ENCODE measurements around the gene NOTCH1.

Gene NOTCH1

DNA sequence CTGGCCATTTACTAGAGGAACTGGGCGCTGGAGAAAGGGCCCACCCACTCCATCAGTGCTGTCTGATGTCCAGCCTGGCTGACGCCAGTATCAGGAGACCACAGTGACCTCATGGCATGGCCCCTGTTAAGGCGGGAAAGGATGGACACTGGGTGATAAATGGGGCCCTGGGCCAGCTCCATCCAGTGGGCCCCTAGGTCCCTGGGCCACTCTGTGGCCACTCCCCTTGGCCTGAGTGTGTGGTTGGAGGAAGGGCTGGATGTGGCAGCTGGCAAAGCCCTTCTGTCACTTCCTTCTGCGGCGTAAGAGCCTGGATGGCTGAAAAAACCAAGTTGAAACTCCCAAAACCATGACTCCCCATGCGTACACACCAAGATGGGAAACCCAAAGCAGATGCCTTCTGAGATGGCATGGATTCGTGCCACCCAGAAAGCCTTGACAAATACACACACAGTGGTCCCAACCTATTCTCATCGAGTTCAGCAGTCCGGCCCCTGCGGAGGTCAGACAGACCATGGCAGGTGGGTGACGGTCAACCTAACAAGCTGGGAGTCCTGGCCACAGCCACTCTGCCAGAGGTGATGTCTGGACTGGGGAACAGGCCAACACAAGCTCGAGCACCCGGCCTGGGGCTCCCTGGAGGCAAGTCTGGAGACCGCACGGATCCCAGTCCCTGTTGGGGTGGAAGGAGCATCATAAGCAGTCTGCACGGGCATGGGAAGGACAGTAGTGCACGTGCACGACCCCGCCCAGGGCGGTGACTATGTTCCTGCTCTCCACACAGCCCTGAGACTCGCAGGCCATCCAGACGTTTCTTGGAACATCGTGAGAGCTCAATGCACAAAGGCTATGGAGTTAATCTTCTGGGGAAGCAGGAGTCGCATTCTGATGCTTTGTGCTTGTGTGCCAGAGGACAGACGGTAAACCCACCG lies 45.2 kb upstream of the NOTCH1 start:
- no peak for TF ChIP-seq ZNF565 (CRISPR knock-in tag; conservative IDR thresholded peaks at IDR 0.05; ENCODE audit: low read depth)
- TF ChIP-seq, protein P1, sequence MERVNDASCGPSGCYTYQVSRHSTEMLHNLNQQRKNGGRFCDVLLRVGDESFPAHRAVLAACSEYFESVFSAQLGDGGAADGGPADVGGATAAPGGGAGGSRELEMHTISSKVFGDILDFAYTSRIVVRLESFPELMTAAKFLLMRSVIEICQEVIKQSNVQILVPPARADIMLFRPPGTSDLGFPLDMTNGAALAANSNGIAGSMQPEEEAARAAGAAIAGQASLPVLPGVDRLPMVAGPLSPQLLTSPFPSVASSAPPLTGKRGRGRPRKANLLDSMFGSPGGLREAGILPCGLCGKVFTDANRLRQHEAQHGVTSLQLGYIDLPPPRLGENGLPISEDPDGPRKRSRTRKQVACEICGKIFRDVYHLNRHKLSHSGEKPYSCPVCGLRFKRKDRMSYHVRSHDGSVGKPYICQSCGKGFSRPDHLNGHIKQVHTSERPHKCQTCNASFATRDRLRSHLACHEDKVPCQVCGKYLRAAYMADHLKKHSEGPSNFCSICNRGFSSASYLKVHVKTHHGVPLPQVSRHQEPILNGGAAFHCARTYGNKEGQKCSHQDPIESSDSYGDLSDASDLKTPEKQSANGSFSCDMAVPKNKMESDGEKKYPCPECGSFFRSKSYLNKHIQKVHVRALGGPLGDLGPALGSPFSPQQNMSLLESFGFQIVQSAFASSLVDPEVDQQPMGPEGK (CRISPR knock-in tag; IDR thresholded peaks at IDR 0.05; ENCODE audit: borderline replicate concordance): no peak
- TF ChIP-seq CSDC2 (CRISPR knock-in tag; IDR thresholded peaks at IDR 0.05): no peak
- no peak for TF ChIP-seq SNAI2 (CRISPR knock-in tag; IDR thresholded peaks at IDR 0.05)
- TF ChIP-seq ARNTL (CRISPR knock-in tag; IDR thresholded peaks at IDR 0.05; ENCODE audit: borderline replicate concordance, low read depth): no peak
- TF ChIP-seq BACH2 (CRISPR knock-in tag; IDR thresholded peaks at IDR 0.05; ENCODE audit: borderline replicate concordance): no peak
- no peak for ATAC-seq

DNA sequence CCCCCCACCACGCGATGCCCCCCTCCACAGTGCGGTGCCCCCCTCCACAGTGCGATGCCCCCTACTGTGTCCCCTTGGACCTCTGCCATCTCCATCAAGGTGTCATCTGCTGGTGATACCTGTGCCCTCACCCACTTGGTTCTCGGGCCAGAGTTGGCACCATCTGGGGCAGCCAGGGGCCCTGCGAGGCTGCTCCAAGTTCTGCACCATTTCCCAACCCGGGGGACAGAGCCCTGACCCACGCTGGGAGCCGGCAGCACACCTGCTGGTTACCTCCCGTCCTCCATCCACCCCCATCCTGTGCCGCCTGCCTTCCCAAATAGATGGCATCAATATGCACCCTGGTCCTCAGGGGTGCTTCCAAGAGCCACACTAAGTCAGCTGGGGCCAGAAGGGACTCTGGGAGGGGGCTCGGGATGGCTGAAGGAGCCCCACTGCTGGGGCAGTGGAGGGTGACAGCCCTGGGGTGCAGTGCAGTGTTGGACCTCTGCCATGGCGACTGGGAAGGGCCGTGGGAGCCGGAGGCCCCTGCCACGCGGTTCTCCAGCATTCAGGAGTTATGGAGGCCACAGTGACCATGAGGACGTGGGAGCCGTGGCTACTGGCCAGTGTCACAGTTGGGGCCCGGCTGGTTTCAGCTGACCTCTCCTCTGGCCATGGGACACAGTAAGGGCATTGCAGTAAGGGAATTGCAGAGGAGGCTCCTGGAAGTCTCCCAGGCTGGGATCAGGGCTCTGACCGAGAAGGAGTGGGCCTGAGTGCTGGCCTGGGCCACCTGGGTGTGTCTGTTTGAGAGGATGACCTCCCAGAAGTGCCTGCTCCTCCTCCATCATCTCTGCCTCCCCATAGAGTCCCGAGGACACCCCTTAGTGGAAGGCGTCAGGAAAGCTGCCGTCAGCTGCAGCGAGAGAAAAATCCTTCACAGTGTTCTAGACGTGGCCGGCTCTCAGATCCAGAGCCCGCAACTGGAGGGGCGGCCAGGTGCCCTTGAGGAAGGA lies 44.2 kb upstream of the NOTCH1 start:
- no peak for ATAC-seq
- TF ChIP-seq ZNF565 (CRISPR knock-in tag; conservative IDR thresholded peaks at IDR 0.05; ENCODE audit: low read depth) (no peak), GLIS3 (CRISPR knock-in tag; IDR thresholded peaks at IDR 0.05) (no peak), ZNF8 (CRISPR knock-in tag; IDR thresholded peaks at IDR 0.05) (no peak), RARB (CRISPR knock-in tag; IDR thresholded peaks at IDR 0.05) (no peak)

DNA sequence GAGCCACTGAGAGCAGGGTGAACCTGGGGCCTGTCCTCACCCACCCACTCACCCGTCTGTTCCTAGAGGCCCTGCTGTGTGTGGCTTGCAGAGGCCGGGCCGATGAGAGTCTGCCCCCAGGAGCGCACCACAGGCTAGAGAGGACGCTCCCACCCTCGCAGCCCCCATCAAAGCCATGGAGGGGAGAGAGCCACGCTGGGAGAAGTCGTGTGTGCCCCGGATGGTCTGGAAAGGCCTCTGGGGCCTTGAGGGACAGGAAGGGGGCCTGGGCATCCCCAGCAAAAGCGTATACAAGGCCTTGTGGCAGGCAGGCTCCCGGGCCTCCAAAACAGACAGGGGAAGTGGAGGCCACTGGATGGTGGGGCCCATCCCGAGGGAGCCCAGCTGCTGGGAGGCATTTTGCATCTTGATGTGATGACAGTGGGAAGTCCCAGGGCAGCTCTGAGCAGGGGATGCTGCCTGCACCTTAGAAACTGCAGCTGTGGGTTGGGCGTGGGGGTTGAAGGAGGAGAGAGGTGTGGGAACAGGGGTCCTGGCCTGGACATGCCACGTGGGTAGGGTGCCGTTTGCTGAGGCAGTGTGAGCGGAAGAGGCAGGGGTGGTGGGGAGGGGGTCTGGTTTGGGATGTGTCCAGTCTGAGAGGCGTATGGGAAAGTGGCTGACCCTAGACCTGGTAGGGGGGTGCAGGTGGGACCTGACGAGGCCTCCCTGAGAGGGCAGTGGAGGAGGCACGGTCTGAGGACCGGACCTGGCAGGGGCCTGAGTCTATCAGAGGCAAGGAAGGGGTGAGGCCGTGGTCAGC lies 43.0 kb upstream of the NOTCH1 start:
- TF ChIP-seq ISL1 (CRISPR knock-in tag; IDR thresholded peaks at IDR 0.05) (no peak), ZC3H10 (CRISPR knock-in tag; IDR thresholded peaks at IDR 0.05) (no peak)
- TF ChIP-seq, protein P1 (CRISPR knock-in tag; IDR thresholded peaks at IDR 0.05; ENCODE audit: borderline replicate concordance): no peak
- no peak for ATAC-seq

- ATAC-seq: no peak
- no peak for TF ChIP-seq ZFP30 (CRISPR knock-in tag; IDR thresholded peaks at IDR 0.05)
- no peak for TF ChIP-seq ESRRG (CRISPR knock-in tag; IDR thresholded peaks at IDR 0.05)
- TF ChIP-seq, protein P1 (CRISPR knock-in tag; IDR thresholded peaks at IDR 0.05; ENCODE audit: borderline replicate concordance): no peak
- no peak for TF ChIP-seq ZC3H10 (CRISPR knock-in tag; IDR thresholded peaks at IDR 0.05)
- TF ChIP-seq, protein P2, sequence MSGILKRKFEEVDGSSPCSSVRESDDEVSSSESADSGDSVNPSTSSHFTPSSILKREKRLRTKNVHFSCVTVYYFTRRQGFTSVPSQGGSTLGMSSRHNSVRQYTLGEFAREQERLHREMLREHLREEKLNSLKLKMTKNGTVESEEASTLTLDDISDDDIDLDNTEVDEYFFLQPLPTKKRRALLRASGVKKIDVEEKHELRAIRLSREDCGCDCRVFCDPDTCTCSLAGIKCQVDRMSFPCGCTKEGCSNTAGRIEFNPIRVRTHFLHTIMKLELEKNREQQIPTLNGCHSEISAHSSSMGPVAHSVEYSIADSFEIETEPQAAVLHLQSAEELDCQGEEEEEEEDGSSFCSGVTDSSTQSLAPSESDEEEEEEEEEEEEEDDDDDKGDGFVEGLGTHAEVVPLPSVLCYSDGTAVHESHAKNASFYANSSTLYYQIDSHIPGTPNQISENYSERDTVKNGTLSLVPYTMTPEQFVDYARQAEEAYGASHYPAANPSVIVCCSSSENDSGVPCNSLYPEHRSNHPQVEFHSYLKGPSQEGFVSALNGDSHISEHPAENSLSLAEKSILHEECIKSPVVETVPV (CRISPR knock-in tag; IDR thresholded peaks at IDR 0.05): no peak
- TF ChIP-seq GLIS3 (CRISPR knock-in tag; IDR thresholded peaks at IDR 0.05): no peak
- TF ChIP-seq TOX (CRISPR knock-in tag; IDR thresholded peaks at IDR 0.05; ENCODE audit: borderline replicate concordance): no peak
- no peak for TF ChIP-seq BACH2 (CRISPR knock-in tag; IDR thresholded peaks at IDR 0.05; ENCODE audit: borderline replicate concordance)
- TF ChIP-seq POU6F1 (CRISPR knock-in tag; IDR thresholded peaks at IDR 0.05; ENCODE audit: borderline replicate concordance, low read depth): no peak
- TF ChIP-seq ZNF565 (CRISPR knock-in tag; conservative IDR thresholded peaks at IDR 0.05; ENCODE audit: low read depth): no peak
- TF ChIP-seq SNAI2 (CRISPR knock-in tag; IDR thresholded peaks at IDR 0.05): no peak
- TF ChIP-seq ARNTL (CRISPR knock-in tag; IDR thresholded peaks at IDR 0.05; ENCODE audit: borderline replicate concordance, low read depth): no peak
- no peak for TF ChIP-seq OSR1 (CRISPR knock-in tag; IDR thresholded peaks at IDR 0.05)
These were observed 42.3 kb upstream of the NOTCH1 start for GRCh38 chr9:136587944-136588662.

Measured in SK-N-SH treated with all-trans-retinoic acid at 6 μM for 48 hours (cell line).